ENCODE data around the gene DCANP1. TPM values are rescaled to one million over a fixed set of nuclear protein-coding genes. Genes with fewer than 3 reads are reported as not detected.

Gene DCANP1
- total RNA-seq, 1 experiment from 2014 or later, result not detected

- Histone ChIP-seq H3K27ac (no peak overlapping the region), H3K27me3 (0 out of 2 replicates have a peak, but pooled peaks cover 3% of the 10 kb centered on the region), H3K36me3 (no peaks in the 10 kb centered on the region), H3K9me3 (replicated peaks) (no peaks in the 10 kb centered on the region), H3K4me1 (peaks cover 8% of the 10 kb centered on the region; the same call in 1 of the 2 replicates), H3K4me3 (no peak overlapping the region)
- no peak for DNase-seq
These were observed 11.4 kb downstream of the DCANP1 start for GRCh38 chr5:135435467-135436330.

GRCh38 chr5:135434591-135435466, 12.3 kb downstream of the DCANP1 start:
- DNase-seq, result no peak
- peaks cover 8% of the 10 kb centered on the region; the same call in 1 of the 2 replicates for H3K4me1 ChIP-seq
- no peaks in the 10 kb centered on the region for H3K36me3 ChIP-seq
- no peaks in the 10 kb centered on the region for H3K27me3 ChIP-seq
- no peak overlapping the region for H3K27ac ChIP-seq
- H3K4me3 ChIP-seq, result no peak overlapping the region
- H3K9me3 ChIP-seq (replicated peaks), result no peaks in the 10 kb centered on the region

GRCh38 chr5:135433681-135434426, 13.3 kb downstream of the DCANP1 start:
- Histone ChIP-seq H3K27me3 (no peaks in the 10 kb centered on the region), H3K4me3 (no peak overlapping the region), H3K27ac (no peak overlapping the region), H3K9me3 (replicated peaks) (no peaks in the 10 kb centered on the region), H3K4me1 (peaks cover 8% of the 10 kb centered on the region; the same call in 1 of the 2 replicates), H3K36me3 (no peaks in the 10 kb centered on the region)
- no peak for DNase-seq

- Histone ChIP-seq H3K36me3 (no peaks in the 10 kb centered on the region), H3K4me3 (no peak overlapping the region), H3K4me1 (no peaks in the 10 kb centered on the region), H3K27ac (no peak overlapping the region), H3K9me3 (replicated peaks) (no peaks in the 10 kb centered on the region), H3K27me3 (no peaks in the 10 kb centered on the region)
- no peak for DNase-seq
These were observed 15.0 kb downstream of the DCANP1 start for GRCh38 chr5:135432113-135432512.

GRCh38 chr5:135430135-135430437, 17.1 kb downstream of the DCANP1 start:
- no peak overlapping the region for H3K4me3 ChIP-seq
- no peaks in the 10 kb centered on the region for H3K36me3 ChIP-seq
- H3K27me3 ChIP-seq, result no peaks in the 10 kb centered on the region
- no peak for DNase-seq
- H3K4me1 ChIP-seq, result no peaks in the 10 kb centered on the region
- no peak overlapping the region for H3K27ac ChIP-seq
- no peaks in the 10 kb centered on the region for H3K9me3 ChIP-seq (replicated peaks)

GRCh38 chr5:135429301-135430134, 17.6 kb downstream of the DCANP1 start:
- H3K27ac ChIP-seq, result no peak overlapping the region
- H3K27me3 ChIP-seq, result no peaks in the 10 kb centered on the region
- peak; percentile 54 to 64 for DNase-seq
- no peaks in the 10 kb centered on the region for H3K36me3 ChIP-seq
- no peak overlapping the region for H3K4me3 ChIP-seq
- no peaks in the 10 kb centered on the region for H3K9me3 ChIP-seq (replicated peaks)
- no peaks in the 10 kb centered on the region for H3K4me1 ChIP-seq

GRCh38 chr5:135428586-135428985, 18.6 kb downstream of the DCANP1 start:
- Histone ChIP-seq H3K36me3 (no peaks in the 10 kb centered on the region), H3K9me3 (replicated peaks) (no peaks in the 10 kb centered on the region), H3K4me3 (no peak overlapping the region), H3K4me1 (no peaks in the 10 kb centered on the region), H3K27me3 (no peaks in the 10 kb centered on the region), H3K27ac (no peak overlapping the region)
- DNase-seq, result no peak

GRCh38 chr5:135426102-135427082, 20.8 kb downstream of the DCANP1 start:
- Histone ChIP-seq H3K4me3 (no peak overlapping the region), H3K9me3 (replicated peaks) (no peaks in the 10 kb centered on the region), H3K36me3 (no peaks in the 10 kb centered on the region), H3K4me1 (no peaks in the 10 kb centered on the region), H3K27me3 (no peaks in the 10 kb centered on the region), H3K27ac (no peak overlapping the region)
- DNase-seq, result peak; percentile 43 to 77

- Histone ChIP-seq H3K27ac (no peak overlapping the region), H3K27me3 (no peaks in the 10 kb centered on the region), H3K36me3 (no peaks in the 10 kb centered on the region), H3K4me3 (no peak overlapping the region), H3K9me3 (replicated peaks) (no peaks in the 10 kb centered on the region), H3K4me1 (no peaks in the 10 kb centered on the region)
- DNase-seq, result no peak
These were observed 21.5 kb downstream of the DCANP1 start for GRCh38 chr5:135425641-135426040.

GRCh38 chr5:135423846-135424168, 23.3 kb downstream of the DCANP1 start:
- H3K27me3 ChIP-seq, result no peaks in the 10 kb centered on the region
- H3K4me3 ChIP-seq, result no peak overlapping the region
- H3K4me1 ChIP-seq, result no peaks in the 10 kb centered on the region
- no peak for DNase-seq
- H3K9me3 ChIP-seq (replicated peaks), result no peaks in the 10 kb centered on the region
- no peaks in the 10 kb centered on the region for H3K36me3 ChIP-seq
- no peak overlapping the region for H3K27ac ChIP-seq

- no peaks in the 10 kb centered on the region for H3K36me3 ChIP-seq
- no peak overlapping the region for H3K4me3 ChIP-seq
- H3K4me1 ChIP-seq, result no peaks in the 10 kb centered on the region
- H3K27me3 ChIP-seq, result no peaks in the 10 kb centered on the region
- no peak for DNase-seq
- H3K9me3 ChIP-seq (replicated peaks), result no peaks in the 10 kb centered on the region
- no peak overlapping the region for H3K27ac ChIP-seq
These were observed 23.9 kb downstream of the DCANP1 start for GRCh38 chr5:135423146-135423845.

- H3K4me1 ChIP-seq, result no peaks in the 10 kb centered on the region
- H3K27ac ChIP-seq, result no peak overlapping the region
- no peaks in the 10 kb centered on the region for H3K36me3 ChIP-seq
- H3K4me3 ChIP-seq, result no peak overlapping the region
- H3K9me3 ChIP-seq (replicated peaks), result no peaks in the 10 kb centered on the region
- no peak for DNase-seq
- no peaks in the 10 kb centered on the region for H3K27me3 ChIP-seq
These were observed 24.7 kb downstream of the DCANP1 start for GRCh38 chr5:135422419-135422818.

- Histone ChIP-seq H3K9me3 (replicated peaks) (no peaks in the 10 kb centered on the region), H3K27ac (no peak overlapping the region), H3K4me3 (no peak overlapping the region), H3K4me1 (no peaks in the 10 kb centered on the region), H3K36me3 (no peaks in the 10 kb centered on the region), H3K27me3 (no peaks in the 10 kb centered on the region)
- DNase-seq, result no peak
These were observed 30.1 kb downstream of the DCANP1 start for GRCh38 chr5:135417083-135417482.
